ENCODE measurements around the gene FLT1. TPM values are rescaled to one million over a fixed set of nuclear protein-coding genes. Genes with fewer than 3 reads are reported as not detected.

Gene FLT1
- total RNA-seq, 1 donor from 2014 or later: not detected

DNA sequence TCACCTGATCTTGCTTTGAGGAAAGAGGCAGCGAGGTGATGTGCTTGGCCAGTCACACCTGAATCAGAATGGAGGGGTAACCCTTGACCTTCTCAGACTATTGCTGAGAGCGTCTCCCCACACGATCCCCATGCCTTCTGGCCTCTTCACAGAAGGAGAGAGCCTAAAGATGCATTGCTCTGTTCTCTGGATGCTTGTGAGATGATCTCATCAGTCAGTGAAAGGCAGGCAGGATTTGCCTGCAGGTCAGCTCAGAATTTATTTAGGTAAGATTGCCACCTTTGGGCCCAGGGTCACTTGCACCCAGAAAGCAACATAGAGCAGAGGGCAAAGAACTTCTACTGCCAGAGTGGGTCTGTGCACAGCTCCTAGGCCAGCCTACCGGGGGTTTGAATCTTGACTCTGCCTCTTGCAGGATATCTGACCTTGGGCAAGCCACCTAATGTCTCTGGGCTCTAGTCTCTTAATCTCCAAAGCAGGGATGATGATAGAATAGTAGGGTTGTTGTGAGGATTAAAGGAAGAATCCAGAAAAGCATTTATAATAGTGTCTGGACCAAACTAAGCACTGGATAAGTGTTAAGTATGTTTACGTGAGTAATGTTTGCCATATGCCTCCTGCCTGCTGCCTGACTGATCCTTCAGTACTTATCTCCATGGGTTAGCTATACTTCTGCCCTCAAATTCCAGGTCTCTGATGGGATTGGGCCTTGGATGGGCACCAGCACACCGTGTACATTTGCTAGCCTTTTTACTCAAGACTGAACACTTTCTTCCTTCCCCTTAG is 8.4 kb upstream of the FLT1 start:
- H3K4me3 ChIP-seq (ENCODE audit: low read depth, low read length): no peak overlapping the region
- FAIRE-seq (no peak), DNase-seq (ENCODE audit: low read depth) (peak; percentile 12)
- H3K36me3 ChIP-seq (ENCODE audit: control insufficient read depth, insufficient read depth, low read length): no peaks in the 10 kb centered on the region
- TF ChIP-seq, protein P1, sequence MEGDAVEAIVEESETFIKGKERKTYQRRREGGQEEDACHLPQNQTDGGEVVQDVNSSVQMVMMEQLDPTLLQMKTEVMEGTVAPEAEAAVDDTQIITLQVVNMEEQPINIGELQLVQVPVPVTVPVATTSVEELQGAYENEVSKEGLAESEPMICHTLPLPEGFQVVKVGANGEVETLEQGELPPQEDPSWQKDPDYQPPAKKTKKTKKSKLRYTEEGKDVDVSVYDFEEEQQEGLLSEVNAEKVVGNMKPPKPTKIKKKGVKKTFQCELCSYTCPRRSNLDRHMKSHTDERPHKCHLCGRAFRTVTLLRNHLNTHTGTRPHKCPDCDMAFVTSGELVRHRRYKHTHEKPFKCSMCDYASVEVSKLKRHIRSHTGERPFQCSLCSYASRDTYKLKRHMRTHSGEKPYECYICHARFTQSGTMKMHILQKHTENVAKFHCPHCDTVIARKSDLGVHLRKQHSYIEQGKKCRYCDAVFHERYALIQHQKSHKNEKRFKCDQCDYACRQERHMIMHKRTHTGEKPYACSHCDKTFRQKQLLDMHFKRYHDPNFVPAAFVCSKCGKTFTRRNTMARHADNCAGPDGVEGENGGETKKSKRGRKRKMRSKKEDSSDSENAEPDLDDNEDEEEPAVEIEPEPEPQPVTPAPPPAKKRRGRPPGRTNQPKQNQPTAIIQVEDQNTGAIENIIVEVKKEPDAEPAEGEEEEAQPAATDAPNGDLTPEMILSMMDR (IDR thresholded peaks at IDR 0.05; ENCODE audit: insufficient read depth, low read length, severe bottlenecking): no peak
- H3K27me3 ChIP-seq (ENCODE audit: control insufficient read depth, insufficient read depth, low read length): no peaks in the 10 kb centered on the region

DNA sequence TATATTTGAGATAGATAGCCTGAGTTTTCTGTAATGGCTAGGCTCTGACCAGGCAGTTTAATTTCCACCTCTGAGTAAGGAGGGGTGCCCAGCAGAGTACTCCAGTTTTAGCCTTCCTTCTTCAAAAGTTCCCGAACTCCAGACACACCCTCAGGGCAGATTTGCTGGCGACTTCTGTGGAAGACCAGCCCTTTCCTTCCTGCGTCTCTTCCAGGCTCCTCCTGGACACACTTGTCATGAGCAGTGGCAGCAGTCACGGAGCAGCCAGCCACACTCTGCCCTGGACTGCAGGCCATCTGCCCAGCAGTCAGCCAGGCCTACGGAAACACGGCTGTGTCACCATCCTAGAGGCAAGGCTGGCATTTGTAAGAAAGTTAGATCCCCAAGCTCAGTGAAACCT is 6.6 kb upstream of the FLT1 start:
- Histone ChIP-seq H3K4me3 (ENCODE audit: low read depth, low read length) (no peak overlapping the region), H3K27me3 (ENCODE audit: control insufficient read depth, insufficient read depth, low read length) (peaks cover 5% of the 10 kb centered on the region), H3K36me3 (ENCODE audit: control insufficient read depth, insufficient read depth, low read length) (no peaks in the 10 kb centered on the region)
- FAIRE-seq (no peak), DNase-seq (ENCODE audit: low read depth) (no peak)
- TF ChIP-seq, protein P1 (IDR thresholded peaks at IDR 0.05; ENCODE audit: insufficient read depth, low read length, severe bottlenecking): no peak

DNA sequence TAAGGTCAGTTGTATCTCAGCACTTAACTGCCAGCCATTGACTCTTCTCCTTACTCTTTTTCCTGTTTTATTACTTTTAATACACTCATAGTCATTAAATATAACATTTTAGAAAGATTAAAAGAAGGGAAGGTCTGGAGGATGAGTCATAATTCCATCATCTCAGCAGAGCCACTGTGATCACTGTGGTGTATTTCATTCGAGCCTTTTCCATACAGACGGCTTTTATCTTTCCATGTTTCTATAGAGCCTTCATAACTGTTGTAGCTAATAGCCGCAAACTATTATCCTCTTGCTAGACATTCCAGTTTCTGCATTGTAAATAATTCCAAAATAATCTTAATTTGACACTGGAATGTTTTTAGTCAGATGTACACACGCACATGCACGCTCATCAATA is 4.7 kb upstream of the FLT1 start:
- no peak for FAIRE-seq

DNA sequence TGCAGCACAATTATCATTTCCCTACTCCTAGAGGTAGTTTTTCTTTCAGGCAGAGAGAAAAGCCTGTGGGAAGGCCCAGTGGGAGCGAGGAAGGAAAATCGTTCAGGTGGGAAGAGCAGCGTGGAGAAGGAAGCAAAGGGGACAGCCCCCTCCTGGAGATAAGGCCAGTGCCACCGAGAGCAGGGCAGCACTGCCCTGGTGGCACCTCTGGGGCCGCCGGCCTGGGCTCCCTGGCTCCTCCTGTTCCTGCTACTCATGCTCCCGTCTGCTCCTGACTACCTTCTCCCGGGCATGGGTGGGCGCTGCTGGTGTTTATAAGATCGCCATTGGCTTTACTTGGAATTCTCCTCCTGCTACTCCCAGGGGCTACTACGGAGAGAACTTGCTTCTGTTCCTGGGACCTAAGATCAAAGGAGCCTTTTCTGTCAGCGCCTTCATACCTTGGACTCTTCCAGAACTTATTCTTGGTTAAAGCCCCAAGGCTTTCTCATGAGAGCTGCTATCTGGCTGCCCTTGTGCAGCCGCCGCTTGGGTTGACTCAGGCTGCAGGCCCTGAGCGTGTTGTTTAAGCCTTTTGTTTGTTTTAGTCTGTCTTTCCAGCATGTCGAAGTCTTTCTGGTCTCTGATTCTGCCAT is 3.7 kb upstream of the FLT1 start:
- H3K4me3 ChIP-seq (ENCODE audit: low read depth, low read length): no peak overlapping the region
- DNase-seq (ENCODE audit: low read depth): no peak
- no peaks in the 10 kb centered on the region for H3K36me3 ChIP-seq (ENCODE audit: control insufficient read depth, insufficient read depth, low read length)
- peaks cover 27% of the 10 kb centered on the region for H3K27me3 ChIP-seq (ENCODE audit: control insufficient read depth, insufficient read depth, low read length)
- TF ChIP-seq, protein P1 (IDR thresholded peaks at IDR 0.05; ENCODE audit: insufficient read depth, low read length, severe bottlenecking): no peak
- no peak for FAIRE-seq

More for the DNA sequence above, 4.7 kb upstream of the FLT1 start:
- Histone ChIP-seq H3K27me3 (ENCODE audit: control insufficient read depth, insufficient read depth, low read length) (peaks cover 19% of the 10 kb centered on the region), H3K4me3 (ENCODE audit: low read depth, low read length) (no peak overlapping the region), H3K36me3 (ENCODE audit: control insufficient read depth, insufficient read depth, low read length) (no peaks in the 10 kb centered on the region)
- TF ChIP-seq, protein P1 (IDR thresholded peaks at IDR 0.05; ENCODE audit: insufficient read depth, low read length, severe bottlenecking): no peak
- DNase-seq (ENCODE audit: low read depth): peak; percentile 25

DNA sequence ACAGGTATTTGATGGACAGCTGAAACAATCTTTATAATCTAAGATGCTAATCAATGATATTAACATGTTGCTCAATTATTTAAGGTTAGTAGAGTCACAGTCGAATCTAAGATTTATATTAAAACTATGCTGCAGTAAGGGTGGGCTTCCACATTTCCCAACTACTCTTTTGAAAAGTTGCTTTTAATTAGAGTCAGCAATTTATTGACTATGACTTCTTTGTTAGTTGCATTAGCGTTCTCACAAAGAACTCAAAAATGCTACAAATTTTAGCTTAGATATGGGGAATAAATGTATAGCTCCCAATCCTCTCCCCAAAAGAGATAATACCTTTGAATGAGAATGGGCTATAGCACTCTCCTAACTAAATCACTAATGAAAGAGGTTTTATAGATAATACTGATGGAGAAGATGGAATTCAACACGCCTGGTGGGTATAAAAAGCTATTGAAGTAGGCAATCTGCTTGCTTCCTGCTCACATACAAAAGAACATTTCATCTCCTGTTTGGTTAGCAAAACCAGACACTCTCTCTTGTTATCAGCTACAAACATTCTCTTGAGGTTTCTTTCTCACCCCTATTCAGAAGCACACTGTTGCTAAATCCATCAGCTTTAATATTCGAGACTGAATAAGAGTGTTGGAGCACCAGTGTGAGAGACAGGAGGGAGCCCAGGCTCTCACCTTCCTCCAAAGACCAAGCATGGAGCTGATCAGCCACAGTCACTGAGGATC is 2.4 kb upstream of the FLT1 start:
- DNase-seq (ENCODE audit: low read depth) (no peak), FAIRE-seq (no peak)
- Histone ChIP-seq H3K36me3 (ENCODE audit: control insufficient read depth, insufficient read depth, low read length) (no peaks in the 10 kb centered on the region), H3K4me3 (ENCODE audit: low read depth, low read length) (no peak overlapping the region), H3K27me3 (ENCODE audit: control insufficient read depth, insufficient read depth, low read length) (peaks cover 35% of the 10 kb centered on the region)
- TF ChIP-seq, protein P1 (IDR thresholded peaks at IDR 0.05; ENCODE audit: insufficient read depth, low read length, severe bottlenecking): no peak

Measured in bronchial epithelial cell (primary cell).